ENCODE measurements around the gene HELZ2. TPM values are rescaled to one million over a fixed set of nuclear protein-coding genes. Genes with fewer than 3 reads are reported as not detected.

Gene HELZ2
- total RNA-seq, 1 experiment from 2014 or later, result 27.5 TPM

GRCh38 chr20:63591147-63591533 lies 17.1 kb upstream of the HELZ2 start:
- Mint-ChIP-seq H3K27me3 (ENCODE audit: low read depth) (no peaks in the 10 kb centered on the region), H3K4me3 (no peak overlapping the region), H3K4me1 (no peaks in the 10 kb centered on the region), H3K27ac (peak overlapping the region; percentile 17; the same call in 1 of the 2 replicates), H3K36me3 (peaks cover 12% of the 10 kb centered on the region), H3K9me3 (no peaks in the 10 kb centered on the region)
- no peak for DNase-seq (ENCODE audit: low spot score)
- POLR2A ChIA-PET, result no interaction called here
- no peak for ATAC-seq
- TF ChIP-seq ESRRA (CRISPR knock-in tag; IDR thresholded peaks at IDR 0.05; ENCODE audit: borderline replicate concordance) (no peak), ZNF219 (CRISPR knock-in tag; IDR thresholded peaks at IDR 0.05; ENCODE audit: borderline replicate concordance) (no peak), ERG (CRISPR knock-in tag; IDR thresholded peaks at IDR 0.05) (no peak), ZBTB21 (CRISPR knock-in tag; IDR thresholded peaks at IDR 0.05; ENCODE audit: borderline replicate concordance) (no peak), E2F5 (CRISPR knock-in tag; IDR thresholded peaks at IDR 0.05) (no peak), ZNF532 (CRISPR knock-in tag; IDR thresholded peaks at IDR 0.05; ENCODE audit: borderline replicate concordance) (no peak), E2F1 (CRISPR knock-in tag; IDR thresholded peaks at IDR 0.05) (no peak), CREM (CRISPR knock-in tag; IDR thresholded peaks at IDR 0.05) (no peak), ZNF317 (CRISPR knock-in tag; IDR thresholded peaks at IDR 0.05; ENCODE audit: borderline replicate concordance, low read depth) (no peak), NFYB (CRISPR knock-in tag; conservative IDR thresholded peaks at IDR 0.05; ENCODE audit: low read depth) (no peak)
- TF ChIP-seq, protein P1, sequence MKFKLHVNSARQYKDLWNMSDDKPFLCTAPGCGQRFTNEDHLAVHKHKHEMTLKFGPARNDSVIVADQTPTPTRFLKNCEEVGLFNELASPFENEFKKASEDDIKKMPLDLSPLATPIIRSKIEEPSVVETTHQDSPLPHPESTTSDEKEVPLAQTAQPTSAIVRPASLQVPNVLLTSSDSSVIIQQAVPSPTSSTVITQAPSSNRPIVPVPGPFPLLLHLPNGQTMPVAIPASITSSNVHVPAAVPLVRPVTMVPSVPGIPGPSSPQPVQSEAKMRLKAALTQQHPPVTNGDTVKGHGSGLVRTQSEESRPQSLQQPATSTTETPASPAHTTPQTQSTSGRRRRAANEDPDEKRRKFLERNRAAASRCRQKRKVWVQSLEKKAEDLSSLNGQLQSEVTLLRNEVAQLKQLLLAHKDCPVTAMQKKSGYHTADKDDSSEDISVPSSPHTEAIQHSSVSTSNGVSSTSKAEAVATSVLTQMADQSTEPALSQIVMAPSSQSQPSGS (CRISPR knock-in tag; IDR thresholded peaks at IDR 0.05; ENCODE audit: borderline replicate concordance, low read depth), result no peak
- TF ChIP-seq, protein P2, sequence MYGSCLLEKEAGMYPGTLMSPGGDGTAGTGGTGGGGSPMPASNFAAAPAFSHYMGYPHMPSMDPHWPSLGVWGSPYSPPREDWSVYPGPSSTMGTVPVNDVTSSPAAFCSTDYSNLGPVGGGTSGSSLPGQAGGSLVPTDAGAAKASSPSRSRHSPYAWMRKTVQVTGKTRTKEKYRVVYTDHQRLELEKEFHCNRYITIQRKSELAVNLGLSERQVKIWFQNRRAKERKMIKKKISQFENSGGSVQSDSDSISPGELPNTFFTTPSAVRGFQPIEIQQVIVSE (CRISPR knock-in tag; IDR thresholded peaks at IDR 0.05; ENCODE audit: borderline replicate concordance), result no peak
- CTCF ChIA-PET, result no interaction called here

GRCh38 chr20:63590218-63591146 lies 16.4 kb upstream of the HELZ2 start:
- Mint-ChIP-seq H3K4me3 (no peak overlapping the region), H3K36me3 (peaks cover 12% of the 10 kb centered on the region), H3K27ac (peak overlapping the region; percentile 17; the same call in 1 of the 2 replicates), H3K4me1 (no peaks in the 10 kb centered on the region), H3K9me3 (no peaks in the 10 kb centered on the region), H3K27me3 (ENCODE audit: low read depth) (no peaks in the 10 kb centered on the region)
- DNase-seq (ENCODE audit: low spot score) (no peak), ATAC-seq (no peak)
- ChIA-PET POLR2A (no interaction called here), CTCF (no interaction called here)
- TF ChIP-seq OVOL2 (CRISPR knock-in tag; IDR thresholded peaks at IDR 0.05; ENCODE audit: borderline replicate concordance) (no peak), CBFB (CRISPR knock-in tag; IDR thresholded peaks at IDR 0.05; ENCODE audit: low read depth) (no peak), ZNF281 (CRISPR knock-in tag; IDR thresholded peaks at IDR 0.05) (no peak), MAX (CRISPR knock-in tag; IDR thresholded peaks at IDR 0.05) (no peak), ESRRA (CRISPR knock-in tag; IDR thresholded peaks at IDR 0.05; ENCODE audit: borderline replicate concordance) (no peak), ETV6 (CRISPR knock-in tag; IDR thresholded peaks at IDR 0.05) (no peak), GRHL2 (CRISPR knock-in tag; IDR thresholded peaks at IDR 0.05; ENCODE audit: insufficient replicate concordance, severe bottlenecking) (no peak), ZNF416 (CRISPR knock-in tag; IDR thresholded peaks at IDR 0.05) (no peak)
